NOMO-1 treated with DMSO at 0.1 percent for 48 hours (cell line): ENCODE measurements around the gene MANEA.
A peak's percentile ranks its signal among the peaks of the same experiment; 100 is the strongest.
"Not testable (repeated sequence)": the region's sequence is repeated elsewhere in the genome, so short reads cannot be mapped to it uniquely, and the experiment has no call there.

Source experiments
- DNase-seq: peaks from one replicate; lab custom pipeline; 2025; ENCODE audit not compliant: unreplicated experiment; lab: John Stamatoyannopoulos, UW

MANEA gene, protein sequence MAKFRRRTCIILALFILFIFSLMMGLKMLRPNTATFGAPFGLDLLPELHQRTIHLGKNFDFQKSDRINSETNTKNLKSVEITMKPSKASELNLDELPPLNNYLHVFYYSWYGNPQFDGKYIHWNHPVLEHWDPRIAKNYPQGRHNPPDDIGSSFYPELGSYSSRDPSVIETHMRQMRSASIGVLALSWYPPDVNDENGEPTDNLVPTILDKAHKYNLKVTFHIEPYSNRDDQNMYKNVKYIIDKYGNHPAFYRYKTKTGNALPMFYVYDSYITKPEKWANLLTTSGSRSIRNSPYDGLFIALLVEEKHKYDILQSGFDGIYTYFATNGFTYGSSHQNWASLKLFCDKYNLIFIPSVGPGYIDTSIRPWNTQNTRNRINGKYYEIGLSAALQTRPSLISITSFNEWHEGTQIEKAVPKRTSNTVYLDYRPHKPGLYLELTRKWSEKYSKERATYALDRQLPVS

DNA sequence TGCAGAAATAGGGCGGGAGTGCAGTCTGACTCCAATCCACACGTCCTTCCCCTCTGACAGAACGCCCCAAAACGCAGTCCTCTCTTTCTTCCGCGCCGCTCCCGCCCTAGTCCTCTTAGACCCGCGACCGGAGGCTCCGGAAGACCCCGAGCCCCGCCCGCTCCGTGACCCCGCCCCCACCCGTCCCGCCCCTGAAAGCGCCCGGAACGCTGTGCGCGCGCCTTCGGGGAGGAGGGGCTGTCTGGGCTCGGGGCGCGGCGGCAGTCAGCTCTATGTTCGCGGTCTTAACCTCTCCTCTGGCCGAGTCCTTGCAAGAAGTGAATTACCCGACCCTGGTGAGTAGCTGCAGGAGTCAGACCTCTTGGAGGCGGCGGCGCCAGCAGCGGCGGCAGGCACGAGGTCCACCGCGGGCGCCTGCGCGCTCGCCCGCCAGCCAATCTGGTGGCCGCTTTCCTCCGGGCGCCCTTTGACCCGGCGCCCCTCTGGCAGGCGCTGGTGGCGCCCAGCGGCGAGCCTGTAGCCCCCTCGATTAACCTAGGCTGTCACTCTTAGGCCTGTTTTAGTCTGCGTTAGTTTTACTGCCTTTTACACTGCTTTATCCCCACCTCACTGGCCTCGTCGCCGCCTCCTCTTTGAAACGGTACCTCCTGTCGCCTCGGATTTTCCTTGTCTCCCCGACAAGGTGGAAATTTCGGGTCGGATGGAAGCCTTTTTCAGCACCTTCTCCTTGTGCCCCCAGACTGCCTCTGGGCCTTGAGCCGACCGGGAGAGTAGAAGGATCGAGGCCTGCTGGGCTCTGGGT is at the start of gene MANEA:
Gene MANEA, plus strand, starts transcription at position 232 of the 802 bp plus-strand sequence. CDS start 8,905 bp downstream, outside the sequence.
- DNase-seq = peak; percentile 91

DNA sequence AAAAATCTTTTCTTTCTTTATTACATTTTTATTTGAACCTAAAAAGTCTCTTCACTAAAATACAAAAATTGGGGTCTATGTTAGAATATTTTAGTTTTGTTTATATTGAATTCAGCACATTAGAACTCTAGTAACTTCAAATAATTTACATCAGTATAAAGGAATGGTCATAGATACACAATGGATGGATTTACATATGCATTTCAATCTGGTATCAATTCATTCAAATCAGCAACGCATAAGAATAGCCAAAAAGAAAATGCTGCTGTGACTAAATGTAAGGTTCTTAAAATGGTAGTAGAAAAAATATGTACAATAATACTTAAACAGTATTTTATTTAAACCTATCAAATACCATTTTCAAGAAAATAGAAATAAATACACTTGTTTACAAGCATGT is 47.6 kb upstream of the MANEA start:
- no peak for DNase-seq

- no peak for DNase-seq
Measured at GRCh38 chr6:95530176-95530819, 47.0 kb upstream of the MANEA start.

DNA sequence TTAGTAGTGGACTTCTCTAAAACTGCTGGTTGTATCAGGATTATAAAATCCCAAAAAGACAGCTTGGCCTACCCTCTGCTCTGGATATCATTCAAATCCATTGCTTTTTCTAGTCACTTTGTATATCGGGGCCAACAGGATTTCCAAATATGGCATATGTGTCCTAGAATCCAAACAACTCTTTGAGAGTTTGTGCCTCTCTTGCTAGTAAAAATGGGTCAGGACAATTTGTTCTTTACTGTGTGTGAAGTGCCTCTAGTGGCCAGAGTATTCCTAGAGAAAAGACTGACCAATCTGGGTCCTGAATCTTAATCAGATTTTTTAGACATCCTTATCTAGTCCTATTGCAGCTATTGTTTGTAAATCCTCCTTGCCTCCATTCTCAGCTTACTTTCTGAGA is 33.5 kb upstream of the MANEA start:
- DNase-seq = no peak

DNA sequence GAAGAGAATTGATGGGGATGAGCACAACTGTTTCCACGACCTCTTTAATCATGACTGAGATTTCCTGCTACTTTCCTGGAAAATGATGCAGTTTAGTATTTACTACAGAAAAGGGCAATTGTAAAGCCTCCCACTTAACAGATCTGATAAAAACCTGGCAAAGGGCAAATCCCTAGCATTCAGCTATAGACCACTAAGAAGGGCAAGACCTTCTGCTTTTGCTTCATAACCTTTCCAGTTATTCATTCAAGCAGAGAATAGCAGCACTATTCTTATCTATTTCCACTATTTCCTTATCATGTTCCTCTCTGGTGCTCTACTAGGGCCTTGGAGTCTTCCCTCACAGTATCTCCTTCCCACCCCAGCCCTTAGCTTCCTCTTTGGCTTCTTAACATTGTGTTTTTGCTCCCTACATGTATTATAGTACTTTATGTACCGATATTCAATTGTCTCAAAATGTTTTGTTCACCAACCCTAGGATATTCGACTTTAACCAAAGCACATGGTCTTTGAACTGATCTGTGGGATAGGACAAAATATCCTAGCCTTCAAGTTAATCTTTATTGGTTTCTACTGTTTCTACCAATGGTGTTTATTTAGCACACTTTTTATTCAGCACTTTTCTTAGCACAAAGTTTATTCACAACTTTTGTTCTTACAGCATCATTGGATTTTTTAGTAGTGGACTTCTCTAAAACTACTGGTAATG is 32.7 kb upstream of the MANEA start:
- no peak for DNase-seq

DNA sequence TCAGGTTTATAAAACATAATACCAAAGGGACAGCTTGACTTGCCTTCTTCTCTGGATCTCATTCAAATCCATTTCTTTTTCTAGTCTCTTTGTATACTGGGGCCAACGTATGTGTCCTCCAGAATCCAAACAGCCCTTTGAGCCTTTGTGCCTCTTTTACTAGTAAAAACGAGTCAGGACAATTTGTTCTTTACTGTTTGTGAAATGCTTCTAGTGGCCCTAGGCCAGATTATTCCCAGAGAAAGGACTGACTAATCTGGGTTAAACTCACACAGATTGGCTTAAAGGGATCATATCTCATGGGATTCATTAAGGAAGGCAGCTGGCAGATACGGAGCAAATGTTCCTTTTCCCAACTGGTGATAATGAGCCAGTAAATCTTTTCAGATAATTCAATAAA is 32.1 kb upstream of the MANEA start:
- no peak for DNase-seq

DNA sequence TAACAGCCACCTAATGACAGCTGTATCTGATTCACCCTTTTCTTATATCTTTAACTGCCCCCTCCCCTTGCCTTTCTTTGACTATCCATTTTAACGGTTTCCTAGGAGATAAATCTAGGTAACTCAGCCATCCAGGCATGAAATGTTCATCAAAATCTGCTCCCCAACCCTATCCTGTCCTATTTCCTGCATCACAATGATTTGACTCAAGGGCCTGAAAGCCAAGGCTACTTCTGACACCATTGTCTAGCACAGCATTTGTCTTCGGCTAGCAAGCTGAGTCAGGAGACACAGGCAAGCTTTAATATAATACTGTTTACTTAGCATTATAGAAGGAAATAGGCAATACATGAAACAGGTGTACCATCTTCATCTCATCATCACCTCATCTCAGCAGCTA is 31.6 kb upstream of the MANEA start:
- no peak for DNase-seq

DNA sequence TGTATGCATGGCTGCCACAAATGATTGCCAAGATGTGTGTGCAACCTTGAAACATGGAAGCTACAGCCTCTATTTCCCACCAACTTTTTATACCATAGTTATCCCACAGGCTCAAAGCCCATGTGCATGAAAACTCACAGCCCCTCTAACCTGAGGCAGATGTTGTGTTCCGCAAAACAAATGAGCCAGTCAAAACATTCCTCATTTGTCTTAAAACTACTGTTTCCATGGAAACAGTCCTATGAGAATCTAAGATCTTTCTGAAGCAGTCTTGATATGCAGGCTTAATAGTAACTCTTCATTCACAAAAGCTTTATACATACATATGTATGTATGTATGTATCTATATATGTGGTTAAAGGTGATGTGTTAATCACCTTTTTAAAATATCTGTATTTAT is 31.2 kb upstream of the MANEA start:
- no peak for DNase-seq

- no peak for DNase-seq
Measured at GRCh38 chr6:95547043-95547442, 30.3 kb upstream of the MANEA start.

- DNase-seq = no peak
Measured at GRCh38 chr6:95548188-95548786, 29.0 kb upstream of the MANEA start.

DNA sequence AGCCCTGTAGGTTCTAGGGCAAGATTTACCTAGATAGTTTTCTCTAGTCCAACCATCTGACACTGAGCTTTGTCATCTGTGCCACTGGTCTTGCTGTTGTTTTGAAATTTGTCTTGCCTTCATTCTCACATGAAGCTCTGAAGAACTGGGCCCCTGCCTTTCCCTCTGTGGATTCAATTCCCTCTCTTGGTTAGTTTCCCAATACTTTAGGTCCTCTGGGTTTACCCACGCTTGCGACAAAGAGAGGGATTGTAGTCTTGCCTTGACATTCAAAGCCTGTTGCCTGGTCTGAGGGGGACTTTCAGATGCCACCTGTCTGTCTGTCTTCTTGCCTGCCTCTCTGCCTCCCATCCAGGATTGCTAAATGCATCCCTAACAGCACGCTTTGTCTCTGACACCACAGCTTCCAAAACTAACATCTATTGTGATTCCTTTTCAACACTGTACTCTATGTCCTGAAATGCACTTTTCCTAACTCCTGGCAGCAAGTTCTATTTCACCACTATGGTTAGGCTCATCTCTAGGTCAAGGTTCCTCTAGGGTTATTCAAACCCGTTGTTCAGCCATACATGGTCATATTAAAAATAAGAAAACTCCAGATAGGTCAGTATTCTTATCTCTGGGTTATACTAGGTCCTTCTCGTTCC is 25.5 kb upstream of the MANEA start:
- DNase-seq = no peak

- DNase-seq = no peak
Measured at GRCh38 chr6:95553880-95554279, 23.5 kb upstream of the MANEA start.

- DNase-seq = not testable (repeated sequence)
Measured at GRCh38 chr6:95560956-95561355, 16.4 kb upstream of the MANEA start.

DNA sequence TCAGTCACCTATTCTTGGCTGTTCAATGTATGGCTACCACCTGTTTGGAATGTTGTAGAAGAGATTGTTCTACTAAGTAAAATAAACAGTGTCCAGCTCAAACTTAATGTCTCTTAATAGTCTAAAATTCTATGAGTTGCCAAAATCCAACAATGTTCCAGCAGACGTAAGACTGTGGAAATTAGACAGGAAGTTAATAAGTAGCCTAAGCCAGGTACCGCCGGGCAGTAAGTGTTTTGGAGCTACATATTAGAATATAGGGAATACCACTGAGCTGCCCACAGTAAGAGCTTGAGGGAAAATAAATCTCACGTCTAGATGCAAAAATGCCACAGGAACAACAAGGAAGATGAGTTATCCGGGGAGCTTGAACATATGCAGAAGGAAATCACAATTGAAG is 7.8 kb upstream of the MANEA start:
- DNase-seq = no peak

DNA sequence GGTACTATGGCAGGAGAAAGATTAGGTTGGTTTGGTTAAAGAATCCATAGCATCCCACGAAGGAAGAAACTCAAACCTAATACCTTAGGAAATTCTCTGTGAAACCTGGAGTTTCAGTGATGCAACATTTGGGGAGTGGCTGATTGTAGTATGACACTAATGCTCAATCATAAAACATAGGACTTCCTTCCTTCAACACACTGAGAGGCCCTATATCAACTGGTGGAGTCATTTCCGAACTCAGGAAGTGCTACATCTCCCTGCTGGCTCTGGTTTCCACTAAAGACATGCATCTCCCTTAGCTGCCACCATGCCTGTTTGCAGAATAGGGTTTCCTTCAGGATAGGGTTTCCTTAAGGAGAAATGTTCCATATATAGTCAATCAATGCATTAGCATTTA is 5.2 kb upstream of the MANEA start:
- DNase-seq = peak; percentile 78

DNA sequence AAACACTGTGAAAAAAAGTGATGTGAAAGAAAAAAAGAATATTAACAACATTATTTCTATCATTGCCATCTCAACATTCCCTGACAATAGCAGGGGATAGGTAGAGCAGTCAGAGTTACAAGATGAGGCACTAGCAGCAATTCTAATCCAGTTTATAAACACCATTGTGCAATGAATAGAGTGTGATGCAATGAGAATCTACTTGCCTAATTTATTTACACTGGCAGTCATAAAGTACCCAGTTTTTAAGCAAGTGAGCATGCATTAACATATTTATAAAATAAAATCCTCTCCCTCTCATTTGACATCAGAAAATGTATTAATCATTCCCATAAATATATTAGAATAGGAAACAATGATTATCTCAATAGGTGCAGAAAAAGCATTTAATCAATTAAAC is 2.5 kb upstream of the MANEA start:
- peak; percentile 54 for DNase-seq

DNA sequence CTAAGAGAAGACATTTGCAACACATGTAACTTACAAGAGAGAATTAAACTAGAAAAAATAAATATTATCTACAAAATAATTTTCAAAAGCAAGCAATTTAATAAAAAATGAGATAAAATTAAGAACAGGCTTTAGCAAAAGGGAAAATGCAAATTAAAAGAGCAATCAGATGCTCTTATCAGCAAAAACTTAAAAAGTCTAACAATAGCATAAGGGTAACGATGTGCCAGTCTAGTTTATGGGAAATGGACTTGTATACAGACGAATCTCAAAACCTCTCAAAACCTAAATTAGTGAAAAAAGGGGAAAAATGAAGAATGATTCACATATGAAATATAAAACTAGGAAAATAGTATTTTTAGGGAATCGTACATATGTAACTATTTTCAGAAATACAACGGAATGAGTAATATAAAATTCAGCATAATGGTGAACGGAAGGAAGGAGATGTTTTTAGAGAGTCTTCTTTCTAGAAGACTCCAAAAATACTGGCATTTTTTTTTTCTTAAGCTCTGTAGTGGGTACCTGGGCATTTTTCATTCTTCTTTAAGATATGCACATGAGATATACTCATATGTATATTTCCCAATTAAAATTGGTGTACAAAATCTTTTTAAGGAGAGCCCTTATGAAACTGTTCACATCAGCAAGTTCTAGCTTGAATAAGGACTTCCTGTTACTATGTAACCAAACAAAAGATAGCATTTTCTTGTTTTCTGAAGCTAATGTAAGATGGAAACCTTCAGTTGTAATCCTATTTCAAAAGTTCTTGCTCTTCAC is 927 bp upstream of the MANEA start:
- peak; percentile 21 for DNase-seq

GRCh38 chr6:95576998-95577303 is 384 bp upstream of the MANEA start:
- DNase-seq = no peak

GRCh38 chr6:95578106-95578410 is 723 bp downstream of the MANEA start:
- no peak for DNase-seq

DNA sequence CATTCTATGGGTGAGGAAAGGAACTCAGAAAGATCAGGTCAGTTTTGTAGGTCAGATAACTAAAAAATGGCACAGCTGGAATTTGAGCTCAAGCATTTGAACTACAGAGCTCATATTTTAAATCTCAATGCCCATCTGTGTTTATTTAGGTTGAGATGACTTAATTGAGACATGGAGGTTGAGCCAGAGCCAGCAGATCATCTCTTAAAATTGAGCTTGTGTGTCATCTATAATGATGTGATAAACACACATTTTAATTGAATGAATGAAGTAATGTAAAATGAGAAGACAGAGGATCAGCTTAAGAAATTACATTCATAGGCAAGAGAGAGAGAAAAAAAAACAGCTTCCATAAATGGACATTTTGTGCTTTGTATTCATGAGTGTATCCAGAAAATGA is 3.7 kb downstream of the MANEA start:
- DNase-seq = no peak
